Nephron (organoid): ENCODE measurements around the gene DIPK1B.

Experiments used
- H3K27ac Mint-ChIP-seq, 3 experiments: 2 replicates each; pipeline ENCODE4 v1.8.0; 2020; ENCODE audit warnings: mixed read lengths in 3 of 3, mild to moderate bottlenecking in 2 of 3, moderate library complexity in 1 of 3
- H3K27me3 Mint-ChIP-seq: 2 replicates; pipeline ENCODE4 v1.8.0; 2021; ENCODE audit warnings: low read depth, mild to moderate bottlenecking, moderate library complexity, mixed read lengths
- H3K36me3 Mint-ChIP-seq: 2 replicates; pipeline ENCODE4 v1.8.0; 2020; ENCODE audit warnings: low read depth, mixed read lengths
- H3K4me1 Mint-ChIP-seq: 2 replicates; pipeline ENCODE4 v1.8.0; 2020; ENCODE audit warnings: mixed read lengths
- H3K4me3 Mint-ChIP-seq, 3 experiments: 2 replicates each; pipeline ENCODE4 v1.8.0; 2020; ENCODE audit warnings: mild to moderate bottlenecking in 3 of 3, mixed read lengths in 3 of 3, moderate library complexity in 2 of 3
- H3K9me3 Mint-ChIP-seq: 2 replicates; pipeline ENCODE4 v1.8.0; 2020; ENCODE audit warnings: mixed read lengths
- TF ChIP-seq, protein P1 (sequence below), 3 experiments: fragments of 200-600 bp; sonication (generic); IDR thresholded peaks; one replicate each; pipeline ENCODE4 v1.5.0; 2021; ENCODE audit warnings: antibody characterized with exemption in 3 of 3; ENCODE audit not compliant: unreplicated experiment in 3 of 3

Gene DIPK1B

DNA sequence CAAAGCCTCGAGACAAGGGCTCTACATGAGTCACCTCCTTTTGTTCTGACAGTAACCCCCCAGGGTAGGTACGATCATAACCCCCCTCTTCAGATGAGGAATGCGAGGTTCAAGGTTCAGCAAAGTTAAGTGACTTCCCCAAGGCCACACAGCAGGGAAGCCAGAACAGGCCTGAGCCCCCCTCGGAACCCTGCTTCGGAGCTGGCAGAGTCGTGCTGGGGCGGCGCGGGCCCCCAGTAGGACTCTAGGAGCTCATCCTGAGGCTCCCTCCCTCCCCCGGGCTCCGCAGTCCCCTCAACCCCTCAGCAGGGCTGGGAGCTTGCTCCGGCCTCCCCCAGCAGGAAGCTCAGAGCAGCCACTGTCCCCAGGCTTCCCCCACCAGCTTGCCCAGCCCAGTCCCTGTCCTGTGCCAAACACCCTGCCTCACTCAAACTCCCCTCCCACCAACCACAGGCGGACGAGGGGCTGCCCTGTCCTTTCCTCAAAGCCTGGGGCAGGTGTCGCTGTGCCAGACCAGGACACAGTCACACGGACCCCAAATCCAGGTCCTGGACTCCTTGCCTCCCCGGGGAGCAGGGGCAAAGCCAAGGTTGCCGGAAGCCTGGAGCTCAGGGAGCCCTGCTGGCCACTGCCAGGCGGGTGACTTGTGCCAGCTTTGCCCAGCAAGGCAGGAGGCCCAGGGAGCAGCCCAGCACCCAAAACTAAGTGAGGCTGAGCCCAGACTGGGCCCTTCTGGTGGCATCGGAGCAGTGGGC, 30.2 kb upstream of the DIPK1B start:
- H3K27ac Mint-ChIP-seq: no peak overlapping the region

DNA sequence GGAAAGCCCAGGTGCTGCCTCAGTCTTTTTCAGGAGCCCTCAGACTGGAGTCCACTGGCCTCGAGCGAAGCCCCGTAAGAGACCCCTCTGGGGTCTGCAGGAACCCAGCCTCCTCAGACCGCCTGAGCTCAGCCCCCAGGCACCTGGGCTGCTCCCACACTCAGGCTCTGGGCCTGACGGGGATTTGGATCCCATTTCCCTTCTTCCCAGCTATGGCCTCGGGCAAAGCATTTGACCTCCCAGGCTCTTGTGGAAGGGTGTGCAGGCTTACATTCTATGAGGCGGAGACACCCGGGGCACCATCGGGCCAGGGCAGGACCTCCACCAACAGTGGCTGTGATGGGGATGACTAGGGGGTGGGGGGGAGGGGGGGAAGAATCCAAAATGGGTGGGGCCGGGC, 29.7 kb upstream of the DIPK1B start:
- H3K4me1 Mint-ChIP-seq: no peaks in the 10 kb centered on the region

More for the DNA sequence above, 30.2 kb upstream of the DIPK1B start:
- H3K4me1 Mint-ChIP-seq: no peaks in the 10 kb centered on the region
- no peak overlapping the region for H3K4me3 Mint-ChIP-seq
- no peaks in the 10 kb centered on the region for H3K36me3 Mint-ChIP-seq
- H3K9me3 Mint-ChIP-seq: no peaks in the 10 kb centered on the region
- no peaks in the 10 kb centered on the region for H3K27me3 Mint-ChIP-seq
- TF ChIP-seq, protein P1, sequence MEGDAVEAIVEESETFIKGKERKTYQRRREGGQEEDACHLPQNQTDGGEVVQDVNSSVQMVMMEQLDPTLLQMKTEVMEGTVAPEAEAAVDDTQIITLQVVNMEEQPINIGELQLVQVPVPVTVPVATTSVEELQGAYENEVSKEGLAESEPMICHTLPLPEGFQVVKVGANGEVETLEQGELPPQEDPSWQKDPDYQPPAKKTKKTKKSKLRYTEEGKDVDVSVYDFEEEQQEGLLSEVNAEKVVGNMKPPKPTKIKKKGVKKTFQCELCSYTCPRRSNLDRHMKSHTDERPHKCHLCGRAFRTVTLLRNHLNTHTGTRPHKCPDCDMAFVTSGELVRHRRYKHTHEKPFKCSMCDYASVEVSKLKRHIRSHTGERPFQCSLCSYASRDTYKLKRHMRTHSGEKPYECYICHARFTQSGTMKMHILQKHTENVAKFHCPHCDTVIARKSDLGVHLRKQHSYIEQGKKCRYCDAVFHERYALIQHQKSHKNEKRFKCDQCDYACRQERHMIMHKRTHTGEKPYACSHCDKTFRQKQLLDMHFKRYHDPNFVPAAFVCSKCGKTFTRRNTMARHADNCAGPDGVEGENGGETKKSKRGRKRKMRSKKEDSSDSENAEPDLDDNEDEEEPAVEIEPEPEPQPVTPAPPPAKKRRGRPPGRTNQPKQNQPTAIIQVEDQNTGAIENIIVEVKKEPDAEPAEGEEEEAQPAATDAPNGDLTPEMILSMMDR (IDR thresholded peaks at IDR 0.05; ENCODE audit: unreplicated experiment in 3 of 3): no peak

DNA sequence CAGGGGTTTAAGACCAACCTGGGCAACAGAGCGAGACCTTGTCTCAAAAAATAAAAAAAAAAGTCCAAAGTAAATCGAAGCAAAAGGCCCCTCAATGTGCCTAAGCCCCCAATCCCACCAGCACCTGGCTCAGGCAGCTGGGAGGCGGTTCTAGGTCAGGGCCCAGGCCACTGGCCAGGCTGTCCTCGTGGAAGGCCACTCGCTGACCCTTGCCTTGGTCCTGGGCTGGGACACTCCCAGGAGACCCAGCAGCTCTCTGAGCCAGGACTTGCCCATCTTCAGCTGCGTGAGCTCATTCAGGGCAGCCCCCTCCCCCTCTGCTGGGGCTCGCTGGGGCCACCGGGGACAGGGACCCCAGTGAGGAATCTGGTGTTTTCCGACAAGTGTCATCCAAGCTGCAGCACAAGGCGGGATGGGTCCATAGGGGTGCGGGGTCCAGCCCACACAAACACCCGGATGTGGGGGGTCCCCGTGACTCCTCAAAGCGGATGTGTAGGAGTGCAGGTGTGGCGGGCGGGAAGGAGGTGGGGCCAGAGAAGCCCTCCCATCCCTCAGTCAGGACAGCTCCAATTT, 29.1 kb upstream of the DIPK1B start:
- Mint-ChIP-seq H3K4me1 (no peaks in the 10 kb centered on the region), H3K27me3 (no peaks in the 10 kb centered on the region)

More for the DNA sequence above, 29.7 kb upstream of the DIPK1B start:
- TF ChIP-seq, protein P1 (IDR thresholded peaks at IDR 0.05; ENCODE audit: unreplicated experiment in 3 of 3): no peak
- Mint-ChIP-seq H3K27ac (no peak overlapping the region), H3K9me3 (no peaks in the 10 kb centered on the region), H3K36me3 (no peaks in the 10 kb centered on the region), H3K4me3 (no peak overlapping the region), H3K27me3 (no peaks in the 10 kb centered on the region)

DNA sequence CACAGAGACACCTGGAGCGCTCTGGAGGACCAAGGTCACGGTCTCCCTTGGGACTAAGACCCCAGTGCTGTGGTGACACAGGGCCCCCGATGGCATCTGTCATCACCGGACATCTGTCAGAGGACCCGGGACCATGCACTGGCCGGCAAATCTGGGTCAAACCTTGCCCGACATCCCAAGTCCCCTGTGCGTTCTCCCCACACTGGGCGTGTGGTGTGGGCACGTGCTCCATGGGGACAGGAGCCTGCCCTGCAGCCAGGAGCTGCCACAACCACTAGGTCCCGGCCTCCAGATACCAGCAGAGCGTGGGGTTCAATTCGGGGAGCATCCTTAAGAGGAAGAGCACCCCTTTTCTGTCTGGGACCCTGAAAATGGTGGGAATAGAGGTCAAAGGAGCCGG, 28.6 kb upstream of the DIPK1B start:
- Mint-ChIP-seq H3K4me1 (no peaks in the 10 kb centered on the region), H3K27ac (no peak overlapping the region), H3K4me3 (peak overlapping the region in 2 of 3 experiments; percentile 38 to 41), H3K27me3 (no peaks in the 10 kb centered on the region), H3K36me3 (no peaks in the 10 kb centered on the region), H3K9me3 (no peaks in the 10 kb centered on the region)
- TF ChIP-seq, protein P1 (IDR thresholded peaks at IDR 0.05; ENCODE audit: unreplicated experiment in 3 of 3): no peak

More for the DNA sequence above, 29.1 kb upstream of the DIPK1B start:
- Mint-ChIP-seq H3K27ac (no peak overlapping the region), H3K4me3 (no peak overlapping the region), H3K36me3 (no peaks in the 10 kb centered on the region), H3K9me3 (no peaks in the 10 kb centered on the region)
- TF ChIP-seq, protein P1 (IDR thresholded peaks at IDR 0.05; ENCODE audit: unreplicated experiment in 3 of 3): no peak

DNA sequence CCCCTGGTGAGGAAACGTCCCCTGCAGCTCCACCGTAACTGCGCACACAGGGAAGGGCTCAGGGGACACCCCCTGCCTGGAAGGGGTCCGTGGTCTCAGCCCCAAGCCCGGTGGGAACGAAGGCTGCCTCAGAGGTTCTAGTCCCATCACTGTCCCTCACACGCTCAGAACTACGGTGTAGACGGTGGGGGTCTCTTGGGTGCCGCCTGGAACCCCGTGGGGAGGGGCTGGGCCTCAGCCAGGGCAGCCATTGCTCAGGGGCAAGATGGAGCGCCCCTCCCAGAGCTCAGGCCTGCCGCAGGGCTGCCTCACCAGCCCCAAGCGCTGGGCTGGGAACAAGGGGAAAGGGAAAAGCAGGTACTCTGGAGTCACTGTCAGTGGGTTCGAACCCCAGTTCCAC, 28.0 kb upstream of the DIPK1B start:
- no peak overlapping the region for H3K27ac Mint-ChIP-seq
- H3K9me3 Mint-ChIP-seq: no peaks in the 10 kb centered on the region
- TF ChIP-seq, protein P1 (IDR thresholded peaks at IDR 0.05; ENCODE audit: unreplicated experiment in 3 of 3): no peak
- peak overlapping the region in 1 of 3 experiments; percentile 38 for H3K4me3 Mint-ChIP-seq
- H3K4me1 Mint-ChIP-seq: no peaks in the 10 kb centered on the region
- no peaks in the 10 kb centered on the region for H3K27me3 Mint-ChIP-seq
- no peaks in the 10 kb centered on the region for H3K36me3 Mint-ChIP-seq
